AG04450 (cell line): ENCODE data around the gene POM121L12. TPM values are rescaled to one million over a fixed set of nuclear protein-coding genes. Genes with fewer than 3 reads are reported as not detected.

Source experiments
- CTCF ChIA-PET: fragments of 300-600, 350-600 bp; formaldehyde crosslinking; extraction: SDS; loops from one replicate; lab custom pipeline; 2022; ENCODE audit warnings: antibody characterized with exemption, inconsistent platforms; lab: Charles Lee
- POLR2A ChIA-PET: fragments of 350-600 bp; formaldehyde crosslinking; extraction: SDS; loops from one replicate; lab custom pipeline; 2021; ENCODE audit warnings: antibody characterized with exemption, inconsistent platforms; lab: Yijun Ruan, JAX
- DNase-seq: peaks from one replicate; pipeline ENCODE4 v3.0.0-alpha.2; 2011; ENCODE audit warnings: low read depth, low spot score
- H3K27ac ChIP-seq: one replicate; pipeline ENCODE4 v1.5.1; 2012; ENCODE audit warnings: low read depth, low read length, control low read depth
- H3K27me3 ChIP-seq: one replicate; pipeline ENCODE4 v1.6.0; 2012; ENCODE audit warnings: low read length; ENCODE audit not compliant: control insufficient read depth, insufficient read depth
- H3K4me3 ChIP-seq: 2 replicates; pipeline ENCODE4 v1.5.1; 2011; ENCODE audit warnings: mild to moderate bottlenecking, low read depth, low read length, control low read depth
- H3K9me3 ChIP-seq: 2 replicates; pipeline ENCODE4 v1.5.1; 2012; ENCODE audit warnings: low read length; ENCODE audit not compliant: control insufficient read depth, insufficient read depth
- polyA plus RNA-seq: library from polyadenylated mRNA; depleted of rRNA; stranded (reverse); fragments of >200 nt; gene quantifications from 2 replicates; pipeline ENCODE4 v1.2.3, GENCODE V29; 2011
- TF ChIP-seq, protein P1 (sequence below): IDR thresholded peaks from 2 replicates; pipeline ENCODE4 v1.5.1; 2011; ENCODE audit warnings: low read depth, low read length, control low read depth, inconsistent platforms

Gene POM121L12
- polyA plus RNA-seq, 1 experiment = not detected

- no peak overlapping the region for H3K4me3 ChIP-seq
- no peak overlapping the region for H3K27ac ChIP-seq
- POLR2A ChIA-PET = no interaction called here
- H3K27me3 ChIP-seq = no peaks in the 10 kb centered on the region
- no peak for DNase-seq
- TF ChIP-seq, protein P1, sequence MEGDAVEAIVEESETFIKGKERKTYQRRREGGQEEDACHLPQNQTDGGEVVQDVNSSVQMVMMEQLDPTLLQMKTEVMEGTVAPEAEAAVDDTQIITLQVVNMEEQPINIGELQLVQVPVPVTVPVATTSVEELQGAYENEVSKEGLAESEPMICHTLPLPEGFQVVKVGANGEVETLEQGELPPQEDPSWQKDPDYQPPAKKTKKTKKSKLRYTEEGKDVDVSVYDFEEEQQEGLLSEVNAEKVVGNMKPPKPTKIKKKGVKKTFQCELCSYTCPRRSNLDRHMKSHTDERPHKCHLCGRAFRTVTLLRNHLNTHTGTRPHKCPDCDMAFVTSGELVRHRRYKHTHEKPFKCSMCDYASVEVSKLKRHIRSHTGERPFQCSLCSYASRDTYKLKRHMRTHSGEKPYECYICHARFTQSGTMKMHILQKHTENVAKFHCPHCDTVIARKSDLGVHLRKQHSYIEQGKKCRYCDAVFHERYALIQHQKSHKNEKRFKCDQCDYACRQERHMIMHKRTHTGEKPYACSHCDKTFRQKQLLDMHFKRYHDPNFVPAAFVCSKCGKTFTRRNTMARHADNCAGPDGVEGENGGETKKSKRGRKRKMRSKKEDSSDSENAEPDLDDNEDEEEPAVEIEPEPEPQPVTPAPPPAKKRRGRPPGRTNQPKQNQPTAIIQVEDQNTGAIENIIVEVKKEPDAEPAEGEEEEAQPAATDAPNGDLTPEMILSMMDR = no peak
- no peaks in the 10 kb centered on the region for H3K9me3 ChIP-seq
- CTCF ChIA-PET = no interaction called here
These were observed 12.5 kb upstream of the POM121L12 start for GRCh38 chr7:53022893-53023292.

GRCh38 chr7:53048638-53049037, 13.2 kb downstream of the POM121L12 start:
- POLR2A ChIA-PET = no interaction called here
- no peak for DNase-seq
- Histone ChIP-seq H3K9me3 (peaks cover 6% of the 10 kb centered on the region; the same call in 1 of the 2 replicates), H3K27ac (no peak overlapping the region), H3K27me3 (no peaks in the 10 kb centered on the region), H3K4me3 (no peak overlapping the region)
- TF ChIP-seq, protein P1 = no peak
- CTCF ChIA-PET = no interaction called here

- TF ChIP-seq, protein P1 = no peak
- ChIA-PET CTCF (no interaction called here), POLR2A (no interaction called here)
- DNase-seq = no peak
- Histone ChIP-seq H3K4me3 (no peak overlapping the region), H3K27me3 (no peaks in the 10 kb centered on the region), H3K9me3 (peaks cover 4% of the 10 kb centered on the region; the same call in 1 of the 2 replicates), H3K27ac (no peak overlapping the region)
These were observed 15.0 kb downstream of the POM121L12 start for GRCh38 chr7:53050433-53050832.

DNA sequence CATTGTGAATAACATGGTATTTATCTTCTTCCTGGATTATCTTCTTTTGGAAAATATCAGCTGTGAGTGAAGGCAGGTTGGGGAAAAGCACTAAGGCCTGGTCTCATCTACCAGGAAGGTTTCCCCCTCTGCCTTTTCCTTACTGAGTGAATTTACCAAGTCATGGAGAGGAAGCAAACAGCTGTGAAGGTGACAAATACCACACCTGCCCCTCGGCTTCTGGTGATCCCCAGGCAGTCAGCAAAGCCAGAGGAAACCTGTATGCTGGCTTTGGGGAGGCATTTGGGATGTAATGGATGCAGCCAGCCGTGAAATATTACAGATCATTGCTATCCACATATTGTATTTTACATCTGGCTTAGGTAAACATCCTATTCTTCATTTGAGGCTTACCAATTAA, 24.2 kb downstream of the POM121L12 start:
- CTCF ChIA-PET = no interaction called here
- DNase-seq = no peak
- POLR2A ChIA-PET = no interaction called here
- Histone ChIP-seq H3K4me3 (no peak overlapping the region), H3K27me3 (no peaks in the 10 kb centered on the region), H3K27ac (no peak overlapping the region), H3K9me3 (peaks cover 7% of the 10 kb centered on the region)
- TF ChIP-seq, protein P1 = no peak

GRCh38 chr7:53060066-53060465, 24.6 kb downstream of the POM121L12 start:
- Histone ChIP-seq H3K4me3 (no peak overlapping the region), H3K27ac (no peak overlapping the region), H3K27me3 (no peaks in the 10 kb centered on the region), H3K9me3 (peaks cover 7% of the 10 kb centered on the region)
- ChIA-PET CTCF (no interaction called here), POLR2A (no interaction called here)
- TF ChIP-seq, protein P1 = no peak
- DNase-seq = no peak
